Measurements from ENCODE around the gene DCLK1.

The DCLK1 gene

DNA sequence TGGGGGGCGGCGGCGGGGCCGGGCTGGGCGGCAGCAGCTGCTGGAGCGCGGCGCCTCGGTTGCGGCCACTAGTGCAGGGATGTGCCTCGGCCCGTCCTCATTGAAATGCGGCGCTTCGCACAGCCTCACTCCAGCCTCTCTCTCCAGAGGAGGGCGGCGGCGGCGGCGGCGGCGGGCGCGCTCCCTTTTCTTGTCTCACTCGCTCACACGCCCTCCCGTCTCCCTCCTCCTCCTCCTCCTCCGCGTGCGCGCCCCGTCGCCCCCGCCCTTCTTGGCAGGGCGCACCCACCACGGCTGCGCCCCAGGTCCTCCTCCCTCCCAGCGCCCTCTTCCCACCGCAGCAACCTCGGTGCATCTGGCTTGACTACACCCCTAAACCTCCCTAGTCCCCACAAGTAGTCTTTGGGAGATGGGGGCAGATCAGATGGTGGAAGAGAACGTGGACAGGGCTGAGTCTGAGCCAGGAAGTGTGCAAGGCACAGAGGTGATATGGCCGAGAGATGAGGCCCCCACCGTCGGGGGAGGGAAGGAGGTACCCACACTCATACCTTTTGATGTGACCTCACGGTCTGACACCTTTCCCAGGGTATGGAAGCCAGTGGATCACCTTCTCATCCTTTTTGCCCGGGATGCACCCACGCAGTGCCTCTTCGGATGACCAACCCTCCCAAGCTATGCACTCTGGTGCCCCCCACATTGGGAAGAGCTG is at the start of gene DCLK1:
DCLK1 (minus strand) TSS at position 161 of the 709 bp plus-strand sequence.
- DNase-seq (ENCODE audit: low read depth in 2 of 2), result no peak

DNA sequence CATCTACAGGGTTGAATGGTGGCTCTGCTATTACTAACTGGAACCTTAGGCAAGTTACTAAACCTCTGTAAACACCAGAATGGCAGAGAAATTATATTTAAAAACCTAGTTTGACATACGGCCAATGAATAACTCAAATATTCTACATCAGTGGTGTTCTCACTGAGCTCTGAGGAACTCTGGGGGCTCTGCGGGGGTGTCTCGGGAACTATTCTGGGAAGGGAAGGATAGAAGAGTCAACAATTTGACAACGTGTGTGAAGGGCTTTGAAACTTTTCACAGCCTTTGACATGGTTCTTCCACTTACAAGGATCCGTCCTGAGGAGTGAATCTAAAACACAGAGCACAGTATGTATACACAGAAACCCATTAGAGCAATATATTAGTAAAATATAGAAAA is 44.4 kb upstream of the DCLK1 start:
- DNase-seq (ENCODE audit: low read depth in 2 of 2), result no peak

DNA sequence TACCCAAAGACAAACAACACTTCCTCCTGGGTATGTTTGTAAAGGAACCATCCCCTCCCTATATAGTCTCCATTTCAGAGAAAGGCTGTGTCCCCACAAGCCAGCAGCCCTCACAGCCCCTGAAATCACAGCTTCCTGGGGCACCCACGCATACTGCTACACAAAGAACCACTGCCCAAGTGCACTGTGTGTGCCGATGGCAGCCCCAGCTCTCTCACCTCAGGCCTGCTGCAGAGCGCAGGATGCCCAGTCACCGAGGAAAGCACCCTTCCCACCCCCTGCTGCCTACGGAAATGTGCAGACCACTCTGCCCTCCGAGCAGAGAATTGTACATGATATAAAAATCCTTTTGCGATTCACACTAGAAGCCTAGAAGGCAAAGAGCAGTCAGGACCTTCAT is 43.7 kb upstream of the DCLK1 start:
- DNase-seq (ENCODE audit: low read depth in 2 of 2), result no peak

DNA sequence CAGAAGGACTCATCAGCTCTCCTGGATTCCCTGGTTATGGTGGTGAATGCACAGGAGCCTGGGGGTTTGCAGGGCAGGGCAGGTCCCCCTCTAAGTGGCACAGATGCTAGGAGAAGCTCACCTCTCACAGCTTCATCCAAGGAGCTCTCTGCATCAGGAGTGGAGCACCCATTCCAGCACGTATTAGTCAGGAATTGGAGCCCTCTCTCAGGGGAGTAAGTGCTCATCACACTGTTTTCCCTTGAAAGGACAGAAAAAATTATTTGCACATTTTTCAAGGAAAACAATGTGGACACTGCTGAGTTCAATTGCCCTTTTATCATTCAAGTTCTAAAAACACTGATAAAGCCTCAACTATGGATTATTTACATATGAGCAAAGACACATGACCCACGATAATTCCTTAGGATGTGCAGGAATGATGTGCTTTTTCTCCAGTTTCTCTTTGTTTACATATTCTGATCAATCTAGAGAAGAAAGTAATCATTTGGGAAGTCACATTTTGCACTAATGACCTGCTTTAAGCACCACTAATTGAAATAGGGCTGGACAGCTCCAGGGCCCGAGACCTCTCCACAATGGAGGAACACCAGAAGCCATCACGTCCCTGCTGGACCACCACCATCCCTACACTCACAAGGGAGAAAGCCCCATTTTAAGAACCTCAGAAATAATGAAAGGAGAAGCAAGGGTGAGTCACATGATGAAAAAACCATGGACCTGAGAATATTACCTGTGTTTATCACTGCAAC is 42.6 kb upstream of the DCLK1 start:
- no peak for DNase-seq (ENCODE audit: low read depth in 2 of 2)

GRCh38 chr13:36166046-36166445 is 34.9 kb upstream of the DCLK1 start:
- no peak for DNase-seq (ENCODE audit: low read depth in 2 of 2)

DNA sequence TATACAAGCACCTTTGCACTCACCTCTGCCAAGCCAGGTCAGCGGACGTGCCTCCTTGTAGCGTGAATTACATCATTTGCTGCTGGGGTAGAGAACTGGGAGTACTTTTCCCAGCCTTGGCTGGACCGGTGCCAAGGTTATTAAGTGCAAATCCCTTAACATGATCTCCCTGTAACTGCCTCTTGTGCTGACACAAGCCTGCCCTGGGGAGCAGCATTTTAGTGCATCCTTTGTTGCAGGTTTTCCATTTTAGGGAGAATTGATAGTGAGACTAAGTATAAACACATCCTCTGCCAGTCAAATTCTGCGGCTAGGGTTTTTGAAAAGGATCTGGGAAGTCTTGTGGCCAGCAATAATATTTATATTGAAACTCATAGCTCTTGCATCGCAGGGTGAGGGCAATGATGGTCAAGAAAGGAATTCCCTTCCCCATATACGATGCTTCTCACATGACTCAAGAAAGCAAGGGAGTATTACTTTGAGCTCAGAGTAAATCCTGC is 32.7 kb upstream of the DCLK1 start:
- no peak for DNase-seq (ENCODE audit: low read depth in 2 of 2)

DNA sequence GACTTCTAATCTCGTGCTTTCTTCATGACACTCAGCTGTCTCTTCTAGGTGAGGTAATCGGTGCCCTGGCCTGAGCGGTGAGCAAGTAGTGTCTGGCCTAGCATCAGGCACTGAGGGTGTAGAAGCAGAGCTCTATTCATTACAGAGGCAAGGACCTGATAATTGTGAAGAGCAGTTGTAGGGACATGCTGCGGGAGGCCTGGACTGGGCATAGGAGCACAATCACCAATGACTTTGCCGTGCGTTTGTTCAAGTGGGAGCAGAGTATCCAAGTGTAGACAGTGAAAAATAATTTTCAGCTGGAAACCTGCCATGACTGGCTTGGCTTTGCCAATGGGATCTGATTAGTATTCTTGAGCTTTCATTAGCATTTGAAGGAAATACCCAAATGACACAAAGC is 32.1 kb upstream of the DCLK1 start:
- DNase-seq (ENCODE audit: low read depth in 2 of 2), result no peak

GRCh38 chr13:36160297-36160696 is 29.1 kb upstream of the DCLK1 start:
- DNase-seq (ENCODE audit: low read depth in 2 of 2), result no peak

- no peak for DNase-seq (ENCODE audit: low read depth in 2 of 2)
These were observed 27.4 kb upstream of the DCLK1 start for GRCh38 chr13:36158611-36159010.

GRCh38 chr13:36157480-36157879 is 26.3 kb upstream of the DCLK1 start:
- no peak for DNase-seq (ENCODE audit: low read depth in 2 of 2)

DNA sequence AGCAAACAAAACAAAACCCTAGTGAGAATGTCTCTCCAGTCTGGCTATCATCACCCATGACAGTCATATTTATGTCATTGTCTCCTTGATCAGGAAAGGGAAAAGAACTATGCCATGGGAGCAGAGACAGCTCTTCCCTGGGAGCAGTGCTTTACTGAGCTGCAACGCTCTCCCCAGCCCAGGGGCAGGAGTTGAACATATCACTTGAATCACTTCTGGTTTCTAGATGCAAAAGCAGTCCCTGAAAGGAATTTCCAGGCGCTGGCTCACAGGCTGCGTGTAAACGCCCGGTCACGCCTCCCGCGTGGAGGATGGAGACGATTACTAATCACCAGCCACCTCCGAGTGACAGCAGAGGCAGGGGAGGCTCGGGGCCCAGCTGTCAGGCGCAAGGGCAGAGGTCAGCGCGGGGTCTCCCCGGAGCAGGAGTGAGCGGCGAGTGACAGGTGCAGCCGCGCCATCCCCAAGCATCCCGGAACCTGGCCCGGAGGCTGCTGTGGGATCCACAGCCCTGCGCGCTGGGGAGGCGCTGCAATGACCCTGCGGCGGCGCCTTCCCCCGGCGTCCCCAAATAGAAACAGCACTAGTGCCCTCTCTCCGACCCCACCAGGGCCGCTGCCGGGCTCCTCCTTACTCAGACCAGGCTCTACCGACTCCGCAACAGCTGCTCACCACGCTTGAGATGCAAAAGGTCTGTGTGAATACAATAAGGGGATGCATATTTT is 23.5 kb upstream of the DCLK1 start:
- no peak for DNase-seq (ENCODE audit: low read depth in 2 of 2)

GRCh38 chr13:36151591-36151990 is 20.4 kb upstream of the DCLK1 start:
- DNase-seq (ENCODE audit: low read depth in 2 of 2), result no peak

- DNase-seq (ENCODE audit: low read depth in 2 of 2), result no peak
These were observed 17.3 kb upstream of the DCLK1 start for GRCh38 chr13:36148446-36148845.

- no peak for DNase-seq (ENCODE audit: low read depth in 2 of 2)
These were observed 16.1 kb upstream of the DCLK1 start for GRCh38 chr13:36147330-36147729.

DNA sequence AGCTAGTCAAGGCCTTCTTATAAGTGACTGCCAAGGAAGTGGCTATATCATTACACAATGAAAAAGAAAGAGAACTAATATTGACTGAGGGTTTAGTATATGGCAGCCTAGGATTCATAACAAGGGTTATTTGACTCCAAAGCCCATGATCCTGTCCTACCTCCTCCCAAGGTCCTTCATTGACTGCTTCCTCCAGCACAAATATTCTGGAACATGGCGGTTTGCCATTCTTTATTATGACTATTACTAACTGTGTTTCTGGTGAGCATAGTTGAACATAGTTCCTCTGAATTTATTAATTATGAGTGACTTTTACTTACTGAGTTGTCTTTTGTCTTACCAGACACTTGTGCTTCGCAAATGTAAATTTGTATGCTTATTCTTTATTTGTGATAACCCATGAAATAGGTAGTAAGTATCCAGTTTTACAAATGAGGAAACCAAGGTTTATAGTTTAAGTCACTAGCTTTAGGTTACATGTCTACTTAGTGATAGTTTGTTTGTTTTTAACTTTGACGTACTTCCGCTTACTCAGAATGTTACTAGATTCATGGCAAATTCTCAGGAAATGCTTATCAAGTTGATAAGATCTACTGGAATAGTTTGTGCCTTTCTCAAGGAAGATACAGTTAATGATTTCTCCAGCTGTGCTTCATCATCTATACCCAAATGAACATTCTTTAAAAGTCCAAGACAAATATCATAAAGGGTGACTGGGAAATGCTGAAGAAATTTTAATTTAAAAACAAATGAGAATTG is 15.5 kb upstream of the DCLK1 start:
- no peak for DNase-seq (ENCODE audit: low read depth in 2 of 2)

- DNase-seq (ENCODE audit: low read depth in 2 of 2), result no peak
These were observed 12.6 kb upstream of the DCLK1 start for GRCh38 chr13:36143738-36144137.

DNA sequence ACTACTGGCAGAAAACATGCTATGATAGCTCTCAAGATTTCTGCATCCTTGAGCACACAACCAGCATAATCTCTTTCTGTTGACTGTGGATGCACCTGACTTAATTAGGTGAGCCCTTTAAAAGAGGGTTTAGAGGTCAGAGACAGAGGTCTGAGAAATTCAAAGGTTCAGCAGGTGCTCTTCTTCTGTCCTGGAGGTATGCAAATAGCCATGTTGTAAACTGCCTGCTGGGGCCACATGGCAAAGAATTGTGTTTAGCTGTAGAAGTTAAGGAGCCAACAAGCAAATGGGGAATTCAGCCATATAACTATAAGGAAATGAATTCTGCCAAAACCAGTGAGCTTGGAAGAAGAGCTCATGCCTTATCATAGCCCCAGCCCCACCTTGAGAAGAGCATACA is 11.6 kb upstream of the DCLK1 start:
- no peak for DNase-seq (ENCODE audit: low read depth in 2 of 2)

GRCh38 chr13:36135876-36136275 is 4.7 kb upstream of the DCLK1 start:
- no peak for DNase-seq (ENCODE audit: low read depth in 2 of 2)

GRCh38 chr13:36134632-36135031 is 3.5 kb upstream of the DCLK1 start:
- DNase-seq (ENCODE audit: low read depth in 2 of 2), result no peak

GRCh38 chr13:36133950-36134626 is 2.9 kb upstream of the DCLK1 start:
- no peak for DNase-seq (ENCODE audit: low read depth in 2 of 2)

GRCh38 chr13:36132376-36132775 is 1.2 kb upstream of the DCLK1 start:
- DNase-seq (ENCODE audit: low read depth in 2 of 2), result no peak
